Measurements from ENCODE around the gene RBP4.
A peak's percentile ranks its signal among the peaks of the same experiment; 100 is the strongest.

RBP4 gene

GRCh38 chr10:93629647-93630305 lies 28.7 kb upstream of the RBP4 start:
- H3K4me1 ChIP-seq (ENCODE audit: control insufficient read depth in 2 of 2, insufficient read depth in 1 of 2, low read depth in 1 of 2, low read length in 2 of 2), result peaks cover 0 to 5% of the 10 kb centered on the region in 2 donors
- H3K79me1 ChIP-seq (ENCODE audit: low read depth, low read length), result no peaks in the 10 kb centered on the region
- H2AFZ ChIP-seq (ENCODE audit: low read length), result no peak overlapping the region
- no peak overlapping the region for H3K4ac ChIP-seq (ENCODE audit: low read length)
- no peak overlapping the region for H2BK120ac ChIP-seq (ENCODE audit: low read depth, low read length)
- no peak overlapping the region for H4K8ac ChIP-seq (ENCODE audit: low read depth, low read length)
- no peak for DNase-seq (ENCODE audit: low spot score)
- peaks cover 0 to 6% (median 0%) of the 10 kb centered on the region in 3 experiments for H3K27me3 ChIP-seq (ENCODE audit: control insufficient read depth in 3 of 3, insufficient read depth in 3 of 3, low read depth in 1 of 3, low read length in 3 of 3)
- no peak overlapping the region for H3K4me3 ChIP-seq (ENCODE audit: low read length in 2 of 2)
- no peak overlapping the region for H3K18ac ChIP-seq (ENCODE audit: low read length)
- no peaks in the 10 kb centered on the region for H3K9me3 ChIP-seq (replicated peaks in 1 of 2; ENCODE audit: control insufficient read depth in 2 of 2, insufficient read depth in 1 of 2, low read depth in 1 of 2, low read length in 2 of 2)
- H2BK5ac ChIP-seq (ENCODE audit: low read length), result no peak overlapping the region
- no peak overlapping the region for H2BK15ac ChIP-seq (ENCODE audit: low read length)
- H3K36me3 ChIP-seq (replicated peaks in 1 of 2; ENCODE audit: control insufficient read depth in 2 of 2, insufficient read depth in 2 of 2, low read length in 2 of 2), result no peaks in the 10 kb centered on the region
- no peak overlapping the region for H2AK5ac ChIP-seq (ENCODE audit: low read depth, low read length)
- no peak overlapping the region for H3K9ac ChIP-seq (ENCODE audit: low read depth, low read length, poor library complexity)
- H3K23ac ChIP-seq (ENCODE audit: low read depth, low read length, poor library complexity), result no peak overlapping the region
- no peak overlapping the region for H3K14ac ChIP-seq (ENCODE audit: low read length)
- no peak overlapping the region for H2BK12ac ChIP-seq (ENCODE audit: low read length)
- no peak overlapping the region for H3K27ac ChIP-seq (replicated peaks; ENCODE audit: low read length)
- H3K4me2 ChIP-seq (ENCODE audit: insufficient read depth, low read length, poor library complexity, severe bottlenecking), result no peak overlapping the region
- WGBS, 2 donors (ENCODE audit: extremely low coverage in 2 of 2, insufficient read length in 2 of 2, insufficient replicate concordance in 1 of 2), result no CpG with 5 or more reads among the region's 7 CpGs
- no peak overlapping the region for H4K91ac ChIP-seq (ENCODE audit: low read depth, low read length, poor library complexity)

GRCh38 chr10:93628858-93629257 lies 27.8 kb upstream of the RBP4 start:
- no CpG with 5 or more reads among the region's 4 CpGs for WGBS, 2 donors (ENCODE audit: extremely low coverage in 2 of 2, insufficient read length in 2 of 2, insufficient replicate concordance in 1 of 2)
- Histone ChIP-seq H3K23ac (ENCODE audit: low read depth, low read length, poor library complexity) (no peak overlapping the region), H3K4me2 (ENCODE audit: insufficient read depth, low read length, poor library complexity, severe bottlenecking) (no peak overlapping the region), H3K4ac (ENCODE audit: low read length) (no peak overlapping the region), H3K4me3 (ENCODE audit: low read length in 2 of 2) (no peak overlapping the region), H3K18ac (ENCODE audit: low read length) (no peak overlapping the region), H2BK15ac (ENCODE audit: low read length) (no peak overlapping the region), H3K79me1 (ENCODE audit: low read depth, low read length) (no peaks in the 10 kb centered on the region), H2AFZ (ENCODE audit: low read length) (peak overlapping the region; percentile 31), H4K8ac (ENCODE audit: low read depth, low read length) (no peak overlapping the region), H2BK12ac (ENCODE audit: low read length) (no peak overlapping the region), H3K36me3 (replicated peaks in 1 of 2; ENCODE audit: control insufficient read depth in 2 of 2, insufficient read depth in 2 of 2, low read length in 2 of 2) (no peaks in the 10 kb centered on the region), H2AK5ac (ENCODE audit: low read depth, low read length) (no peak overlapping the region), H2BK120ac (ENCODE audit: low read depth, low read length) (no peak overlapping the region), H3K27ac (replicated peaks; ENCODE audit: low read length) (no peak overlapping the region), H3K4me1 (ENCODE audit: control insufficient read depth in 2 of 2, insufficient read depth in 1 of 2, low read depth in 1 of 2, low read length in 2 of 2) (peaks cover 0 to 5% of the 10 kb centered on the region in 2 donors), H2BK5ac (ENCODE audit: low read length) (no peak overlapping the region), H3K14ac (ENCODE audit: low read length) (no peak overlapping the region), H3K9ac (ENCODE audit: low read depth, low read length, poor library complexity) (no peak overlapping the region), H3K9me3 (replicated peaks in 1 of 2; ENCODE audit: control insufficient read depth in 2 of 2, insufficient read depth in 1 of 2, low read depth in 1 of 2, low read length in 2 of 2) (no peaks in the 10 kb centered on the region), H4K91ac (ENCODE audit: low read depth, low read length, poor library complexity) (no peak overlapping the region), H3K27me3 (ENCODE audit: control insufficient read depth in 3 of 3, insufficient read depth in 3 of 3, low read depth in 1 of 3, low read length in 3 of 3) (peaks cover 0 to 8% (median 0%) of the 10 kb centered on the region in 3 experiments)
- DNase-seq (ENCODE audit: low spot score), result no peak

- no peak for DNase-seq (ENCODE audit: low spot score)
- Histone ChIP-seq H3K18ac (ENCODE audit: low read length) (no peak overlapping the region), H3K9me3 (replicated peaks in 1 of 2; ENCODE audit: control insufficient read depth in 2 of 2, insufficient read depth in 1 of 2, low read depth in 1 of 2, low read length in 2 of 2) (no peaks in the 10 kb centered on the region), H3K4ac (ENCODE audit: low read length) (no peak overlapping the region), H3K14ac (ENCODE audit: low read length) (no peak overlapping the region), H4K91ac (ENCODE audit: low read depth, low read length, poor library complexity) (no peak overlapping the region), H3K23ac (ENCODE audit: low read depth, low read length, poor library complexity) (no peak overlapping the region), H3K4me2 (ENCODE audit: insufficient read depth, low read length, poor library complexity, severe bottlenecking) (no peak overlapping the region), H4K8ac (ENCODE audit: low read depth, low read length) (no peak overlapping the region), H3K4me3 (ENCODE audit: low read length in 2 of 2) (no peak overlapping the region), H3K36me3 (replicated peaks in 1 of 2; ENCODE audit: control insufficient read depth in 2 of 2, insufficient read depth in 2 of 2, low read length in 2 of 2) (no peaks in the 10 kb centered on the region), H3K79me1 (ENCODE audit: low read depth, low read length) (no peaks in the 10 kb centered on the region), H2BK15ac (ENCODE audit: low read length) (no peak overlapping the region), H3K27ac (replicated peaks; ENCODE audit: low read length) (no peak overlapping the region), H3K4me1 (ENCODE audit: control insufficient read depth in 2 of 2, insufficient read depth in 1 of 2, low read depth in 1 of 2, low read length in 2 of 2) (no peaks in the 10 kb centered on the region), H2AFZ (ENCODE audit: low read length) (no peak overlapping the region), H3K27me3 (ENCODE audit: control insufficient read depth in 3 of 3, insufficient read depth in 3 of 3, low read depth in 1 of 3, low read length in 3 of 3) (peaks cover 0 to 21% (median 0%) of the 10 kb centered on the region in 3 experiments), H2BK120ac (ENCODE audit: low read depth, low read length) (no peak overlapping the region), H2AK5ac (ENCODE audit: low read depth, low read length) (no peak overlapping the region), H2BK12ac (ENCODE audit: low read length) (no peak overlapping the region), H2BK5ac (ENCODE audit: low read length) (no peak overlapping the region), H3K9ac (ENCODE audit: low read depth, low read length, poor library complexity) (no peak overlapping the region)
- no CpG with 5 or more reads among the region's 1 CpG for WGBS, 2 donors (ENCODE audit: extremely low coverage in 2 of 2, insufficient read length in 2 of 2, insufficient replicate concordance in 1 of 2)
These were observed 21.9 kb upstream of the RBP4 start for GRCh38 chr10:93622942-93623341.

- Histone ChIP-seq H3K4me1 (ENCODE audit: control insufficient read depth in 2 of 2, insufficient read depth in 1 of 2, low read depth in 1 of 2, low read length in 2 of 2) (peaks cover 0 to 2% of the 10 kb centered on the region in 2 donors), H2AFZ (ENCODE audit: low read length) (no peak overlapping the region), H3K27me3 (ENCODE audit: control insufficient read depth in 3 of 3, insufficient read depth in 3 of 3, low read depth in 1 of 3, low read length in 3 of 3) (peaks cover 0 to 23% (median 0%) of the 10 kb centered on the region in 3 experiments), H3K4ac (ENCODE audit: low read length) (no peak overlapping the region), H3K79me1 (ENCODE audit: low read depth, low read length) (no peaks in the 10 kb centered on the region), H4K8ac (ENCODE audit: low read depth, low read length) (no peak overlapping the region), H2BK5ac (ENCODE audit: low read length) (no peak overlapping the region), H3K23ac (ENCODE audit: low read depth, low read length, poor library complexity) (no peak overlapping the region), H2AK5ac (ENCODE audit: low read depth, low read length) (no peak overlapping the region), H2BK12ac (ENCODE audit: low read length) (no peak overlapping the region), H3K18ac (ENCODE audit: low read length) (no peak overlapping the region), H2BK120ac (ENCODE audit: low read depth, low read length) (no peak overlapping the region), H2BK15ac (ENCODE audit: low read length) (no peak overlapping the region), H3K4me2 (ENCODE audit: insufficient read depth, low read length, poor library complexity, severe bottlenecking) (no peak overlapping the region), H3K9me3 (replicated peaks in 1 of 2; ENCODE audit: control insufficient read depth in 2 of 2, insufficient read depth in 1 of 2, low read depth in 1 of 2, low read length in 2 of 2) (no peaks in the 10 kb centered on the region), H4K91ac (ENCODE audit: low read depth, low read length, poor library complexity) (no peak overlapping the region), H3K4me3 (ENCODE audit: low read length in 2 of 2) (no peak overlapping the region), H3K27ac (replicated peaks; ENCODE audit: low read length) (no peak overlapping the region), H3K14ac (ENCODE audit: low read length) (no peak overlapping the region), H3K9ac (ENCODE audit: low read depth, low read length, poor library complexity) (no peak overlapping the region), H3K36me3 (replicated peaks in 1 of 2; ENCODE audit: control insufficient read depth in 2 of 2, insufficient read depth in 2 of 2, low read length in 2 of 2) (no peaks in the 10 kb centered on the region)
- DNase-seq (ENCODE audit: low spot score), result no peak
- no CpG with 5 or more reads among the region's 7 CpGs for WGBS, 2 donors (ENCODE audit: extremely low coverage in 2 of 2, insufficient read length in 2 of 2, insufficient replicate concordance in 1 of 2)
These were observed 19.9 kb upstream of the RBP4 start for GRCh38 chr10:93620925-93621324.

All from neuronal stem cell (in vitro differentiated cells).